HCT116 (cell line): Measurements from ENCODE around the gene FITM1. TPM values are rescaled to one million over a fixed set of nuclear protein-coding genes. Genes with fewer than 3 reads are reported as not detected.

ENCODE experiments used
- ATAC-seq: fragments of 200-7000 bp; cut with Tn5 transposase; 2 replicates; pipeline ENCODE4 v1.9.1; 2020; ENCODE audit warnings: mild to moderate bottlenecking, moderate library complexity
- BruUV-seq: library from RNA; stranded (reverse); fragments of 400-500 nt; replicated peaks from 2 replicates; lab custom pipeline; 2021; lab: Mats Ljungman, UMichigan
- CTCF ChIA-PET: fragments of 300-600 bp; sonication (Branson Sonifier 250); formaldehyde crosslinking; loops from one replicate; lab custom pipeline; 2021; ENCODE audit warnings: antibody characterized with exemption; lab: Charles Lee
- POLR2A ChIA-PET: fragments of 300-600, 350-600 bp; sonication (Branson Sonifier 250); formaldehyde crosslinking; loops from one replicate; lab custom pipeline; 2021; ENCODE audit warnings: antibody characterized with exemption; lab: Charles Lee
- RAD21 ChIA-PET, 2 experiments: fragments of 300-600 bp; sonication (Branson Sonifier 250); formaldehyde crosslinking; loops; one replicate each; lab custom pipeline; 2023; ENCODE audit warnings: low total read pairs in 2 of 2; ENCODE audit not compliant: uncharacterized antibody in 2 of 2, unreplicated experiment in 2 of 2, low non-redundant PET in 1 of 2; lab: Charles Lee
- DNase-seq: peaks from one replicate; pipeline ENCODE4 v3.0.0-alpha.2; 2010; ENCODE audit warnings: low read depth, low spot score
- H2AFZ ChIP-seq: fragments of 200-600 bp; shearing (Covaris generic), sonication (generic); 2 replicates; pipeline ENCODE4 v1.6.1; 2017; ENCODE audit warnings: low read depth, mixed run types, mixed read lengths, antibody characterized with exemption, low read length; ENCODE audit not compliant: poor library complexity, severe bottlenecking
- H3K27ac ChIP-seq: 2 replicates; pipeline ENCODE4 v1.5.1; 2012; ENCODE audit warnings: low read depth, low read length
- H3K27me3 ChIP-seq: fragments of 200-600 bp; sonication (generic); 2 replicates; pipeline ENCODE4 v1.6.1; 2016; ENCODE audit warnings: mixed run types, low read length, mixed read lengths; ENCODE audit not compliant: insufficient read depth
- H3K36me3 ChIP-seq, 2 experiments: fragments of 200-500 bp in 1 of 2; fragments of 200-600 bp in 1 of 2; sonication (Bioruptor generic) in 1 of 2; sonication (generic) in 1 of 2; 2 replicates each; pipeline versions ENCODE4 v1.5.1 to v1.6.1; 2014 to 2016; ENCODE audit warnings: low read length in 2 of 2, inconsistent platforms in 1 of 2, mixed read lengths in 1 of 2, mixed run types in 1 of 2; ENCODE audit not compliant: insufficient read depth in 2 of 2, control insufficient read depth in 1 of 2
- H3K4me1 ChIP-seq, 2 experiments: fragments of 200-600 bp in 1 of 2; sonication (generic) in 1 of 2; 2 replicates each; pipeline versions ENCODE4 v1.5.1 to v1.6.1; 2012 to 2017; ENCODE audit warnings: low read length in 2 of 2, inconsistent platforms in 1 of 2, mild to moderate bottlenecking in 1 of 2, mixed read lengths in 1 of 2, mixed run types in 1 of 2, moderate library complexity in 1 of 2; ENCODE audit not compliant: insufficient read depth in 2 of 2, control insufficient read depth in 1 of 2
- H3K4me2 ChIP-seq: fragments of 200-600 bp; sonication (generic); 2 replicates; pipeline ENCODE4 v1.6.1; 2017; ENCODE audit warnings: mixed run types, low read length, mixed read lengths
- H3K4me3 ChIP-seq, 2 experiments: fragments of 200-600 bp in 1 of 2; sonication (generic) in 1 of 2; replicated peaks in 1 of 2; 2 replicates each; pipeline ENCODE4 v1.5.1; 2011 to 2016; ENCODE audit warnings: low read length in 2 of 2, control low read depth in 1 of 2, low read depth in 1 of 2, mild to moderate bottlenecking in 1 of 2, mixed read lengths in 1 of 2, mixed run types in 1 of 2
- H3K79me2 ChIP-seq: fragments of 200-600 bp; sonication (generic); 2 replicates; pipeline ENCODE4 v1.6.1; 2017; ENCODE audit warnings: mild to moderate bottlenecking, mixed run types, low read length, moderate library complexity, mixed read lengths; ENCODE audit not compliant: insufficient read depth
- H3K9ac ChIP-seq: fragments of 200-600 bp; sonication (generic); 2 replicates; pipeline ENCODE4 v1.6.1; 2016; ENCODE audit warnings: low read length, mixed read lengths
- H3K9me2 ChIP-seq: fragments of 200-600 bp; sonication (generic), shearing (Covaris generic); 2 replicates; pipeline ENCODE4 v1.6.1; 2017; ENCODE audit warnings: mixed run types, mild to moderate bottlenecking, moderate library complexity; ENCODE audit not compliant: insufficient read depth
- H3K9me3 ChIP-seq, 2 experiments: fragments of 200-500 bp in 1 of 2; fragments of 200-600 bp in 1 of 2; sonication (Bioruptor generic) in 1 of 2; sonication (generic) in 1 of 2; 2 replicates each; pipeline ENCODE4 v1.6.1; 2014 to 2017; ENCODE audit warnings: low read length in 2 of 2, mixed read lengths in 2 of 2, inconsistent platforms in 1 of 2, low read depth in 1 of 2, mild to moderate bottlenecking in 1 of 2, mixed run types in 1 of 2, moderate library complexity in 1 of 2; ENCODE audit not compliant: control insufficient read depth in 1 of 2, insufficient read depth in 1 of 2
- H4K20me1 ChIP-seq: fragments of 200-600 bp; sonication (generic), shearing (Covaris generic); 2 replicates; pipeline ENCODE4 v1.6.1; 2017; ENCODE audit warnings: mixed run types, mild to moderate bottlenecking, moderate library complexity; ENCODE audit not compliant: insufficient read depth
- POLR2AphosphoS5 ChIP-seq: IDR thresholded peaks from 2 replicates; pipeline ENCODE4 v1.6.1; 2011; ENCODE audit warnings: mild to moderate bottlenecking, low read depth, low read length, moderate library complexity
- ZFX ChIP-seq: fragments of 450-650 bp; IDR thresholded peaks from 2 replicates; pipeline ENCODE4 v1.6.1; 2017
- ZNF274 ChIP-seq: fragments of 200-500 bp; sonication (Bioruptor generic); IDR thresholded peaks from 2 replicates; pipeline ENCODE4 v1.6.1; 2014; ENCODE audit warnings: mild to moderate bottlenecking, low read depth, low read length, inconsistent platforms
- intact Hi-C: fragments of 100-400 bp; cut with micrococcal nuclease; formaldehyde crosslinking; loops from 2 replicates; pipeline ENCODE4 v1.10.0; 2022
- total RNA-seq: library from RNA; stranded (reverse); gene quantifications from one replicate; pipeline ENCODE4 v1.2.1, GENCODE V29; 2021; ENCODE audit not compliant: unreplicated experiment
- TF ChIP-seq, protein P1 (sequence below): IDR thresholded peaks from 2 replicates; pipeline ENCODE4 v1.6.1; 2011; ENCODE audit warnings: mild to moderate bottlenecking, low read length, moderate library complexity; ENCODE audit not compliant: insufficient replicate concordance; ENCODE audit errors: extremely low read depth

FITM1 gene
- total RNA-seq, 1 experiment from 2014 or later, result 0.81 TPM

DNA sequence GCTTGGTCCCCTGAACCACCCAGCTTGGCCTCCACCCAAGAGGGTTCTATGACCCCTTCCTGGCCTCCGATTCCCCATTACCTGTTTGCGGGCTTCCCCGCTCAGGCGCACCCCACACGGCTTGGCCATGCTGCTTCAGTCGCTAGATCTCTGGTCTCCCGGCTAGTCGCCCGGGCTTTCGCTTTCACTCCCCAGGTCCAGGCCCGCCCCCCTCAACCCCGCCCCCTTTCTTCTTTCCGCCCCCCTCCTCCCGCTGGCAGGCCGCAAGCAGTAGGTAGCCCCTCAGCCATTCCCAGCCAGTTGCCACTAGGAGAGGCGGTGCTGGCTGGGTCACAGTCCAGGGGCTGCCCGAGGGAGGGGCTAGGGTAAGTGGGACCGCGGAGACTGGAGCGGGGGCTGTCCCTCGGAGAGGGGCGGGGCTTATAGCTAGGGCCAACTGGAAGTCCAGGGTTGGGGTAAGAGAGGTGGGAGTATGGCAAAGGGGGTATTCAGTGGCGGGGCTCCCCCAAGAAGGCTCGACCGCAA is 16.1 kb downstream of the FITM1 start, which contains the start of gene PSME2 (continued):
- no peak for TF ChIP-seq ZNF274
- TF ChIP-seq, all 23 proteins: peak for 3

DNA sequence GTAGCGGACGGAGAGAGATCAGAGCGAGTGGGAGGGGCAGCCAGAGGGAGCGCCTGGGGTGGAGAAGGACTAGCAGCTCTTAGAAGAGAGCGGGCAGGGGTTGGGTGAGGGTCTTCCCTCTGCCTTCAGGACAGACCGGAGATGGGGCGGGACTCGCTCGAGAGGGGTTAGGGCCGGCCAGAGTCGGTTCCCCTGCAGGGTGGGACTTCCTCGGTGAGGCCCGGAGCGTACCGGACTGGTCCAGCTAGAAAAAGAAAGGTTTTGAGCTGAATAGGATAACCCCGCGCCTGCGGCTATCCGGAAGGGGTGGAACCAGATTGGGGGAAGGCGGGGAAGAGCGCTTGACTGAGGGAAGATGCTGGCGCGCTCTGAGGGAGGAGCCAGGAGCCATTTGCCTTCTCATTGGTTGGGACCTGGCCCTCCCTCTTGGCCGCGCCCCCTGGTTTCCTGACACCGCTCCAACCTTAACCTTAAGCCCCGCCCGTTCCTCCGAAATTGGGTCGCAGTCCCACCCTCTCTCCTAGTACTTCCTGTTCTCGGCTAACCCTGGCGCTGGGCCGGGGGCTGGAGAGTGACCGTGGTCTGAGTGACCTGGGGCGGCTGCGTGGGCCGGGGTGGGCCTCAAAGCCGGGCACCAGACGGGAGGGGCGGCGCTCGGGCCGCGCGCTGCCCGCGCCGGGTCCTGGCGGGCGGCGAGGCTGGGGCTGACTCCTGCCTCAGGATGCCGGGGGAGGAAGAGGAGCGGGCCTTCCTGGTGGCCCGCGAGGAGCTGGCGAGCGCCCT is 16.7 kb downstream of the FITM1 start, which contains the start of gene RNF31:
Gene RNF31, plus strand, starts transcription at position 521 of the 783 bp plus-strand sequence. Its CDS starts 201 bp downstream, at position 722.
- Histone ChIP-seq H3K36me3 (peaks cover 34 to 37% of the 10 kb centered on the region in 2 experiments), H3K27ac (peak within 1 kb of the TSS; percentile 95), H3K4me3 (peak within 1 kb of the TSS; percentile 97 to 99), H3K9me2 (no peaks in the 10 kb centered on the region), H4K20me1 (no peaks in the 10 kb centered on the region), H3K4me1 (peaks cover 17 to 23% of the 10 kb centered on the region in 2 experiments), H3K9ac (peak within 1 kb of the TSS; percentile 86), H3K27me3 (no peaks in the 10 kb centered on the region), H2AFZ (no peak within 1 kb of the TSS), H3K4me2 (peak within 1 kb of the TSS; percentile 92), H3K9me3 (no peaks in the 10 kb centered on the region), H3K79me2 (peaks cover 58% of the 10 kb centered on the region)
- no TSS peak for BruUV-seq
- ChIA-PET POLR2A (interaction anchor here (0.7 to 2.3 kb wide), 13 partner anchors 9 to 284 kb away, joined by 3 to 24 read pairs (median 4); partner anchors contain the start of genes DCAF11, IPO4, IRF9 and NRL), CTCF (interaction anchor here (0.6 to 3.9 kb wide), 13 partner anchors 8 to 284 kb away, joined by 3 to 19 read pairs (median 3); partner anchors contain the start of genes CIDEB, DCAF11, IRF9 and NRL), RAD21 (interaction anchor here (0.6 to 1.2 kb wide), 3 partner anchors 11 to 38 kb away, joined by 3 to 4 read pairs (median 4); partner anchors contain the start of genes IRF9 (in 1 of the 2) and PSME1 (in 1 of the 2))
- intact Hi-C loops, result loop anchor here (1.0 kb wide), 1 partner anchor 33 kb away; the partner anchor contains the start of genes DCAF11 and NRL
- TF ChIP-seq POLR2AphosphoS5, result peak; percentile 76
- TF ChIP-seq, protein P1, sequence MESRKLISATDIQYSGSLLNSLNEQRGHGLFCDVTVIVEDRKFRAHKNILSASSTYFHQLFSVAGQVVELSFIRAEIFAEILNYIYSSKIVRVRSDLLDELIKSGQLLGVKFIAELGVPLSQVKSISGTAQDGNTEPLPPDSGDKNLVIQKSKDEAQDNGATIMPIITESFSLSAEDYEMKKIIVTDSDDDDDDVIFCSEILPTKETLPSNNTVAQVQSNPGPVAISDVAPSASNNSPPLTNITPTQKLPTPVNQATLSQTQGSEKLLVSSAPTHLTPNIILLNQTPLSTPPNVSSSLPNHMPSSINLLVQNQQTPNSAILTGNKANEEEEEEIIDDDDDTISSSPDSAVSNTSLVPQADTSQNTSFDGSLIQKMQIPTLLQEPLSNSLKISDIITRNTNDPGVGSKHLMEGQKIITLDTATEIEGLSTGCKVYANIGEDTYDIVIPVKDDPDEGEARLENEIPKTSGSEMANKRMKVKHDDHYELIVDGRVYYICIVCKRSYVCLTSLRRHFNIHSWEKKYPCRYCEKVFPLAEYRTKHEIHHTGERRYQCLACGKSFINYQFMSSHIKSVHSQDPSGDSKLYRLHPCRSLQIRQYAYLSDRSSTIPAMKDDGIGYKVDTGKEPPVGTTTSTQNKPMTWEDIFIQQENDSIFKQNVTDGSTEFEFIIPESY, result no peak
- TF ChIP-seq ZFX, result peak; percentile 84
- ATAC-seq (peak; percentile 88), DNase-seq (peak; percentile 96)
